ENCODE measurements around the gene TMEM143.

Gene TMEM143

GRCh38 chr19:48361912-48362311 lies 1.8 kb downstream of the TMEM143 start:
- no peaks in the 10 kb centered on the region for H3K36me3 ChIP-seq
- H3K4me3 ChIP-seq (ENCODE audit: low read depth, low read length), result no peak overlapping the region

GRCh38 chr19:48359123-48359522 lies 4.6 kb downstream of the TMEM143 start:
- no peak for DNase-seq

More at GRCh38 chr19:48361912-48362311, 1.8 kb downstream of the TMEM143 start:
- H3K27me3 ChIP-seq (ENCODE audit: insufficient read depth, low read depth, severe bottlenecking), result no peaks in the 10 kb centered on the region
- no peak for DNase-seq
- H3K9me3 ChIP-seq (ENCODE audit: severe bottlenecking), result peaks cover 7% of the 10 kb centered on the region
- no peak overlapping the region for H3K27ac ChIP-seq
- no peak for TF ChIP-seq CTCF (IDR thresholded peaks at IDR 0.05; ENCODE audit: low read depth, low read length)

GRCh38 chr19:48355365-48355954 lies 8.3 kb downstream of the TMEM143 start:
- Histone ChIP-seq H3K27me3 (ENCODE audit: insufficient read depth, low read depth, severe bottlenecking) (no peaks in the 10 kb centered on the region), H3K36me3 (no peaks in the 10 kb centered on the region), H3K4me3 (ENCODE audit: low read depth, low read length) (no peak overlapping the region), H3K27ac (no peak overlapping the region), H3K9me3 (ENCODE audit: severe bottlenecking) (no peaks in the 10 kb centered on the region)
- no peak for TF ChIP-seq CTCF (IDR thresholded peaks at IDR 0.05; ENCODE audit: low read depth, low read length)
- DNase-seq, result no peak

More at GRCh38 chr19:48359123-48359522, 4.6 kb downstream of the TMEM143 start:
- no peaks in the 10 kb centered on the region for H3K36me3 ChIP-seq
- no peaks in the 10 kb centered on the region for H3K27me3 ChIP-seq (ENCODE audit: insufficient read depth, low read depth, severe bottlenecking)
- no peak overlapping the region for H3K4me3 ChIP-seq (ENCODE audit: low read depth, low read length)
- TF ChIP-seq CTCF (IDR thresholded peaks at IDR 0.05; ENCODE audit: low read depth, low read length), result no peak
- peaks cover 1% of the 10 kb centered on the region for H3K9me3 ChIP-seq (ENCODE audit: severe bottlenecking)
- H3K27ac ChIP-seq, result no peak overlapping the region

GRCh38 chr19:48354332-48354992 lies 9.3 kb downstream of the TMEM143 start:
- no peak for TF ChIP-seq CTCF (IDR thresholded peaks at IDR 0.05; ENCODE audit: low read depth, low read length)
- Histone ChIP-seq H3K9me3 (ENCODE audit: severe bottlenecking) (no peaks in the 10 kb centered on the region), H3K36me3 (no peaks in the 10 kb centered on the region), H3K27me3 (ENCODE audit: insufficient read depth, low read depth, severe bottlenecking) (no peaks in the 10 kb centered on the region), H3K4me3 (ENCODE audit: low read depth, low read length) (no peak overlapping the region), H3K27ac (no peak overlapping the region)
- DNase-seq, result no peak

- no peak for TF ChIP-seq CTCF (IDR thresholded peaks at IDR 0.05; ENCODE audit: low read depth, low read length)
- Histone ChIP-seq H3K4me3 (ENCODE audit: low read depth, low read length) (no peak overlapping the region), H3K9me3 (ENCODE audit: severe bottlenecking) (no peaks in the 10 kb centered on the region), H3K27ac (no peak overlapping the region), H3K27me3 (ENCODE audit: insufficient read depth, low read depth, severe bottlenecking) (no peaks in the 10 kb centered on the region), H3K36me3 (no peaks in the 10 kb centered on the region)
- no peak for DNase-seq
Measured at GRCh38 chr19:48353677-48354076, 10.1 kb downstream of the TMEM143 start.

All from WERI-Rb-1 (cell line).